Thyroid gland (tissue), 4 donors: ENCODE measurements around the gene KPNA3. TPM values are rescaled to one million over a fixed set of nuclear protein-coding genes. Genes with fewer than 3 reads are reported as not detected.
"Not testable (repeated sequence)": the region's sequence is repeated elsewhere in the genome, so short reads cannot be mapped to it uniquely, and the experiment has no call there.

Source experiments
- DNase-seq, 2 donors: peaks; one replicate each; pipeline ENCODE4 v3.0.0-alpha.2; 2019
- H3K27ac ChIP-seq, 3 donors: fragments of 200-600 bp; sonication (generic); 1 replicate in 2 of 3; 2 replicates in 1 of 3; pipeline ENCODE4 v1.5.1; 2016 to 2019; ENCODE audit warnings: mild to moderate bottlenecking in 1 of 3, moderate library complexity in 1 of 3
- H3K27me3 ChIP-seq: fragments of 200-600 bp; sonication (generic); one replicate; pipeline ENCODE4 v1.5.1; 2019
- H3K36me3 ChIP-seq, 2 donors: fragments of 200-600 bp; sonication (generic); one replicate each; pipeline ENCODE4 v1.5.1; 2016 to 2019
- H3K4me1 ChIP-seq, 2 donors: fragments of 200-600 bp; sonication (generic); one replicate each; pipeline ENCODE4 v1.5.1; 2017 to 2019
- H3K4me3 ChIP-seq, 3 donors: fragments of 200-600 bp; sonication (generic); replicated peaks in 1 of 3; 1 replicate in 2 of 3; 2 replicates in 1 of 3; pipeline ENCODE4 v1.5.1; 2016; ENCODE audit warnings: mild to moderate bottlenecking in 1 of 3
- H3K9me3 ChIP-seq: fragments of 200-600 bp; sonication (generic); one replicate; pipeline ENCODE4 v1.5.1; 2017
- CTCF ChIP-seq, 6 experiments: fragments of 200-600 bp in 3 of 6; fragments of 450-650 bp in 3 of 6; sonication (generic) in 3 of 6; IDR thresholded peaks; one replicate each; pipeline ENCODE4 v1.5.1; 2016 to 2019; ENCODE audit warnings: antibody characterized with exemption in 6 of 6, mild to moderate bottlenecking in 2 of 6, inconsistent platforms in 1 of 6, moderate library complexity in 1 of 6
- POLR2A ChIP-seq, 2 donors: fragments of 450-650 bp; IDR thresholded peaks; one replicate each; pipeline ENCODE4 v1.6.1; 2017; ENCODE audit warnings: antibody characterized with exemption in 2 of 2, mild to moderate bottlenecking in 2 of 2, moderate library complexity in 1 of 2
- WGBS, 2 donors: methylation state at CpG; one replicate each; pipeline ENCODE4 v1.1.5; 2017; 5-methylcytosine and 5-hydroxymethylcytosine counted together
- intact Hi-C: fragments of 100-400 bp; cut with DNase I; formaldehyde crosslinking; loops from one replicate; pipeline ENCODE4 v1.15.1; 2023
- total RNA-seq, 4 donors: library from RNA; depleted of rRNA; stranded (reverse); fragments of >200 nt; gene quantifications; one replicate each; pipeline ENCODE4 v1.2.3, GENCODE V29; 2016

Gene KPNA3
- total RNA-seq, 4 donors from 2014 or later: 29.5 to 34.6 (median 32.1) TPM

- intact Hi-C loops: no loop called here
Measured at GRCh38 chr13:49731766-49732165, 60.7 kb downstream of the KPNA3 start.

GRCh38 chr13:49716615-49717014 lies 75.9 kb downstream of the KPNA3 start:
- intact Hi-C loops: no loop called here
- 96 to 97% methylated on average over 6 of the region's 6 CpGs for WGBS, 2 donors
- Histone ChIP-seq H3K27ac (no peak overlapping the region), H3K4me1 (no peaks in the 10 kb centered on the region), H3K9me3 (no peaks in the 10 kb centered on the region), H3K4me3 (no peak overlapping the region), H3K27me3 (no peaks in the 10 kb centered on the region), H3K36me3 (peaks cover 11 to 12% of the 10 kb centered on the region in 2 donors)
- DNase-seq: no peak
- TF ChIP-seq CTCF (IDR thresholded peaks at IDR 0.05): no peak

More at GRCh38 chr13:49731766-49732165, 60.7 kb downstream of the KPNA3 start:
- Histone ChIP-seq H3K4me1 (peaks cover 9 to 13% of the 10 kb centered on the region in 2 donors), H3K9me3 (no peaks in the 10 kb centered on the region), H3K4me3 (no peak overlapping the region), H3K27me3 (no peaks in the 10 kb centered on the region), H3K36me3 (no peaks in the 10 kb centered on the region), H3K27ac (peak overlapping the region in 1 of 3 donors; percentile 77)
- no peak for DNase-seq
- TF ChIP-seq POLR2A (IDR thresholded peaks at IDR 0.05): no peak
- no peak for TF ChIP-seq CTCF (IDR thresholded peaks at IDR 0.05)

- Histone ChIP-seq H3K9me3 (no peaks in the 10 kb centered on the region), H3K4me3 (no peak overlapping the region), H3K36me3 (peaks cover 9 to 17% of the 10 kb centered on the region in 2 donors), H3K27ac (no peak overlapping the region), H3K27me3 (no peaks in the 10 kb centered on the region), H3K4me1 (no peaks in the 10 kb centered on the region)
- no peak for DNase-seq
- intact Hi-C loops: no loop called here
- TF ChIP-seq CTCF (IDR thresholded peaks at IDR 0.05) (no peak), POLR2A (IDR thresholded peaks at IDR 0.05) (no peak)
- WGBS, 2 donors: 97 to 99% methylated on average over 1 of the region's 1 CpG
Measured at GRCh38 chr13:49714757-49715156, 77.7 kb downstream of the KPNA3 start.

GRCh38 chr13:49711218-49711863 lies 81.1 kb downstream of the KPNA3 start:
- H3K4me3 ChIP-seq: no peak overlapping the region
- H3K27ac ChIP-seq: no peak overlapping the region
- no peak for TF ChIP-seq POLR2A (IDR thresholded peaks at IDR 0.05)
- no peak for TF ChIP-seq CTCF (IDR thresholded peaks at IDR 0.05)
- DNase-seq: no peak
- intact Hi-C loops: no loop called here
- WGBS, 2 donors: 87 to 89% methylated on average over 2 of the region's 2 CpGs
- no peaks in the 10 kb centered on the region for H3K4me1 ChIP-seq
- peaks cover 5 to 19% of the 10 kb centered on the region in 2 donors for H3K36me3 ChIP-seq
- no peaks in the 10 kb centered on the region for H3K27me3 ChIP-seq
- H3K9me3 ChIP-seq: no peaks in the 10 kb centered on the region

GRCh38 chr13:49704264-49704663 lies 88.2 kb downstream of the KPNA3 start:
- H3K4me1 ChIP-seq, H3K27me3 ChIP-seq, DNase-seq, H3K4me3 ChIP-seq, intact Hi-C loops, H3K9me3 ChIP-seq, H3K27ac ChIP-seq: not testable (repeated sequence)
- 97 to 99% methylated on average over 7 of the region's 7 CpGs for WGBS, 2 donors
- H3K36me3 ChIP-seq: peaks cover 15 to 25% of the 10 kb centered on the region in 2 donors
